AG09319 (cell line): ENCODE data around the gene MOV10L1.

Experiments
- DNase-seq: peaks from one replicate; pipeline ENCODE4 v3.0.0-alpha.2; 2010; ENCODE audit warnings: low read depth; ENCODE audit errors: extremely low read depth
- TF ChIP-seq, protein P1 (sequence below): IDR thresholded peaks from 2 replicates; pipeline ENCODE4 v1.5.1; 2011; ENCODE audit warnings: low read depth, mild to moderate bottlenecking, inconsistent platforms, low read length, moderate library complexity

MOV10L1 gene

DNA sequence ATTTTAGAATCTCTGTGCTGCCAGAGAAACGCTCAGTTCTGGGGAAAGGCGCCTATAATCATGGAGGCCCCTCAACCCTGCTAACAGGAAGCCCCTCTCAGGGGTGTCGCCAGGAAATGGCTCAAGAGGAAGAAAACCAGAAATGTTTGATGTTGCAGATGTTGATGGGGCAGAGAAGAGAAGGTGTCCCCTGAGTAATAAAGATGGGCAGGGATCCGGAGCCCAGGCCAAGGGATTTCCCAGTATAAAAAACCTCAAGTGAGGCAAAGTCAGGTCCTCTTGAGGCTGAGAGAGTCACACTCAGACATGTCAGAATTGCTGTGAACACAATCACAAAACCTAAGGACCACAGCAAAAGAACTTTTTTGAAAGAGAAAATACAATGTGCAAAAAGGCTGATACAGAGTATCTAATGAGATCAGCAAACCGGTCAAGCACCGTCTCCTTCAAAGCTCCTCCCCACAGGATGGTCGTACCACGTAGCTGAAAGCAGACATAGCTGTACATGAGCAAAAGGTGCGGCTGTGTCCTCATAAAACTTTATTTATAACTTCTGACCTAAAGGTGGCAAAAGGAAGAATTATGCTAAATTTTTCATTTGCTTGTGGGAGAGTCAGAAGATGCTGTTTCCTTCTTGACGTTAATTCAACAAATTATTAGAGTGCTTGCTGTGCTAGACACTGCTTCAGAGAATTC lies 12.2 kb downstream of the MOV10L1 start:
- no peak for DNase-seq
- TF ChIP-seq, protein P1, sequence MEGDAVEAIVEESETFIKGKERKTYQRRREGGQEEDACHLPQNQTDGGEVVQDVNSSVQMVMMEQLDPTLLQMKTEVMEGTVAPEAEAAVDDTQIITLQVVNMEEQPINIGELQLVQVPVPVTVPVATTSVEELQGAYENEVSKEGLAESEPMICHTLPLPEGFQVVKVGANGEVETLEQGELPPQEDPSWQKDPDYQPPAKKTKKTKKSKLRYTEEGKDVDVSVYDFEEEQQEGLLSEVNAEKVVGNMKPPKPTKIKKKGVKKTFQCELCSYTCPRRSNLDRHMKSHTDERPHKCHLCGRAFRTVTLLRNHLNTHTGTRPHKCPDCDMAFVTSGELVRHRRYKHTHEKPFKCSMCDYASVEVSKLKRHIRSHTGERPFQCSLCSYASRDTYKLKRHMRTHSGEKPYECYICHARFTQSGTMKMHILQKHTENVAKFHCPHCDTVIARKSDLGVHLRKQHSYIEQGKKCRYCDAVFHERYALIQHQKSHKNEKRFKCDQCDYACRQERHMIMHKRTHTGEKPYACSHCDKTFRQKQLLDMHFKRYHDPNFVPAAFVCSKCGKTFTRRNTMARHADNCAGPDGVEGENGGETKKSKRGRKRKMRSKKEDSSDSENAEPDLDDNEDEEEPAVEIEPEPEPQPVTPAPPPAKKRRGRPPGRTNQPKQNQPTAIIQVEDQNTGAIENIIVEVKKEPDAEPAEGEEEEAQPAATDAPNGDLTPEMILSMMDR = no peak

DNA sequence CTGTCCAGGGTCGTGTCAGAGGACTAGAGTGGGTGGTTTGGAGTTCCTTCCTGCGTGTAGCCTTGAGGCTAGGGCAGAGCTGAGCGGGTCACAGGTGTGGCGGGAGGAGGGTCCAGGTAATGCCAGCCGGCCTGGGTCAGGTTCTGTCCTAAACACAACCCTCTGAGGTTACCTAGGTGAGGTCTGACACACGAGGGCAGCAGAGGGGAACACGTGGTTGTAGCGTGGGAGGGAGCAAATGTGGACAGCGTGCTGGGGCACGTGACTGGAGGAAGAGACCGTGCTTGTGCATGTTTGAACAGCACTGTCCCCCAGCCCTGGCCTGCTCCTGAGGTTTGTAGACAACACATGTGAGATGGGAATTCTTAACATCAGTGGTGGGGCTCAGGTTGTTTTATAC lies 13.1 kb downstream of the MOV10L1 start:
- DNase-seq = no peak
- TF ChIP-seq, protein P1 = no peak

DNA sequence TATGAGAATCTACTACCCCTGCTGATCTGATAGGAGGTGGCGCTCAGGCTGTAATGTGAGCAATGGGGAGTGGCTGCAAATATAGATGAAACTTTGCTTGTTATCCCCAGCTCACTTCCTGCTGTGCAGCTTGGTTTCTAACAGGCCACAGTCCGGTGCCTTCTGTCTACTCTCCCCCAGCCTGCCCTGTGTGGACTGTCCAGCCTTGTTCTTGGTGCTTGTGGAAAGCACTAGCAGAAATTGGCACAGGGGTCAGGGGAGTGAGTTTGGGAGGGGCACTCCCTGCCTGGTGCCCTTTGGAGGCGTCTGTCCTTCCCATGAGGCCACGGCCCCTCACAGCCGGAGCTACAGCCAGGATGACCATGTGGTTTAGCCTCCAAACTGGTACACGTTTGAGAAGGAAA lies 14.3 kb downstream of the MOV10L1 start:
- TF ChIP-seq, protein P1 = no peak
- DNase-seq = no peak

DNA sequence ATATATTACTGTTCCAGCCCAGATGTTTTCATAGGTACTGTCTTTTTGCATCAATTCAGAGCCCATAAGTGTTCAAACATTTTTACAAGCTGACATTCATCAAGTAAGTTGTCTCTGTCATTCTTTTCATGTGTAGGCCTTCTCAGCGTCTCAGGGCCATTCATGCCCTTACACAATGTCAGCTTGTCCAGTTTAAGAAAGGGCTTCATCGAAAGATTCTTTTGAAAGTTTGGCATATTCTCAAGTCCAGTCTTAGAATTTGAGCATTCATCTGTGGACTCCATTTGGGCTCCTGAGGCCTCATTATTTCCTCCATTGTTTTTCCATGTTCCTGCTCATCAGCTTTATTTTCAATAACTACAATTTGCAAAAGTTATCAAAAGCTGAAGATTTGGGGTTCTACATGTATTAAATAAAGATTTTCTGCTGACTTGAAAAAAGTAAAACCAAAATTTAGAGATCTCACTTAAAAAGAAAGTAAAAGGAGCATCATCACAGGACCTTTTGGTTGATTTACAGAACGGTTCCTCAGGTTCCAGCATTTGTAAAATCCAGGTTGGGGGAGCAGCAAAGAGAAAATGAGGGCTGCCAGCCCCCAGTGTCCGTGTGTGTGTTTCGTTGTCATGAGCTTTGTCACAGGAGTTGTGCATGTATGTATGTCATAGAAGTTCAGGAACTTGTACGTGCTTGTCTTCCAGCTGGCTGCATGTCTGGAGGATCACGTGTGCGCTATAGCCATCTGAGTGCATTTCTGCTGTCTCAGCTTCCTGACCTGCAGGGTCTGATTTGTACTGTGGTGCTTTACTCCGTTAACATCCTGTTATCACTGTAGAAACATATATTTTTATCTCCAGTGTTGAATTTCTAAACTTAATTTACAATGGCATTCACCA lies 15.6 kb downstream of the MOV10L1 start:
- DNase-seq = no peak
- TF ChIP-seq, protein P1 = no peak

DNA sequence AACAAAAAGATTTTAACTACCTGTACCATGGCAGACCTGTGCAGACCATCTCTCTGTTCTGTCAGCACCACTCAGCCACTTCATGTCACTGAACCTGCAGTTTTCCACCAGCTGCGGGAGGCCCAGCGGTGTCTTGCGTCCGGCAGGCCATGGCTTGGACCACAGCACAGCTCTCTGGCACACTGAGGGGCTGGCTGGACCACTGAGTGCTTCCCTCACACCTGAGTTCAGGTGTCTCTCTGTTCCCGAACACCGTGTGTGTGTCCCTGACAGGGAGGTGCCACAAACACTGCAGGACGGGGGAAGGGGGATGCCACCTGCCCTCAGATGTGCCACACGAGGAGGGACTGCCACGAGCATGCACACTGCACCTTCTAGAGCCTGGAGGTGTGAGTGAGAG lies 17.7 kb downstream of the MOV10L1 start:
- DNase-seq = no peak
- TF ChIP-seq, protein P1 = no peak

DNA sequence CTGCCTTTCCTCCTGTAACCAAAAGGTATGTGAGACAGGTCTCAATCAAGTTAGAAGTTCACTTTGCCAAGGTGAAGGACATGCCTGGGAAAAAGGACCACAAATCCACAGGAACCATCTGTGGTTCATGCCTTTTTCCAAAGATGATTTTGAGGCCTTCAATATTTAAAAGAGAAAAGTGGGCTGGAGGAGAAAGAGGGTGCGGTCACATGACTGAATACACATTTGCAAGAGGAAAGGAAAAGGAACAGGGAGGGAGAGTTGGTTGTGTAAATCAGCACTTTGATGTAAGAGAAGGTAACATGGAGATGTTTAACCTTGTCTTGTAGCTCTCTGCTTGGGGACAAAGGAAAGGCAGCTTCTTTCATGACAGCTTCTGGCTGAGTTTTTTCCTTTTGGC lies 21.2 kb downstream of the MOV10L1 start:
- TF ChIP-seq, protein P1 = no peak
- no peak for DNase-seq
